ENCODE measurements around the gene TEAD1.

The TEAD1 gene

DNA sequence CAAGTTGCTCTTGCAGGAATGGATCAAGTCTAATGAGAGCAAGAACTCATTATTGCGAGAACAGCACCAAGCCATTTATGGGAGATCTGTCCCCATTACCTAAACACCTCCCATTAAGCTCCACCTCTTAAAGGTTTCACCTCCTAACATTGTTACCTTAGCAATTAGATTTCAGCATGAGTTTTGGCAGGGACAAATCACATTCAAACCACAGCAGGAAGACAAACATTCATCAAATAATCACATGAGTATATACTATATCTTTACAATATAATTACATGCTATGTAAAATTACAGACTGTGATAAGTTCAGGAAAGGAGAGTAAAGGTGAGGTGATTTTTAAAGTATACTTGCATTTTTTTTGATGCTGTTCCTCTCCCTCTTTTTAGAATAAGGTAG is 6.6 kb upstream of the TEAD1 start:
- no peak for DNase-seq

DNA sequence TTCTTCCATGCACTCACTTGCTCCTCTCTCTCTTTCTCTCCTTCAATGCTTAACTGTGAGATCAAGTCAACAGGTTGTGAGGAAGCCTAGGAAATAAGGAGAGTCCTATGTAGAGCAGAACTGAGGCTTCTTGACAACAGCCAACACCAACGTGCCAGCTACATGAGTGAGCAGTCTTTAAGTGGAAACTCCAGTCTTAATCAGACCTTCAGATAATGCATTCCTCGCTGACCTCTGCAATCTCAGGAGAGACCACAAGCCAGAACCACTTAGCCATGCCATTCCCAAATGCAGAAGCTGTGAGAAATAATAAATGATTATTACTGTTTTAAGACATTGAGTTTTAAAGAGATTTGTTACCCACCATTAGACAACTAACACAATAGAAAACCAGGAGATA is 6.1 kb upstream of the TEAD1 start:
- DNase-seq, result no peak

DNA sequence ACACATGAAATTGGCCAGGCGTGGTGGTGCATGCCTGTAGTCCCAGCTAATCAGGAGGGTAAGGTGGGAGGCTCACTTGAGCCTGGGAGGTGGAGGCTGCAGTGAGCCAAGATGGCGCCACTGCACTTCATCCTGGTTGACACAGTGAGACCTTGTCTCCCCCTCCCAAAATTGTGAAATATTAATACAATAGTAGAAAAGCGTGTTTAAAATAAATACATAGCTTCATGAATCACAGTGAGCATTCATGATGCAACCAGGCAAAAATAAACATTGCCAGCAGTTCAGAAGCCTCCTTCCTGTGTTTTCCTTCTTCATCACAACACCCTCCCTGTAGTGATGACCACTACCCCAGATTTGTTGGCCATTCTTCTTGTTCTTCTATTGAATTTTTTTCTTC is 4.3 kb upstream of the TEAD1 start:
- DNase-seq, result no peak

DNA sequence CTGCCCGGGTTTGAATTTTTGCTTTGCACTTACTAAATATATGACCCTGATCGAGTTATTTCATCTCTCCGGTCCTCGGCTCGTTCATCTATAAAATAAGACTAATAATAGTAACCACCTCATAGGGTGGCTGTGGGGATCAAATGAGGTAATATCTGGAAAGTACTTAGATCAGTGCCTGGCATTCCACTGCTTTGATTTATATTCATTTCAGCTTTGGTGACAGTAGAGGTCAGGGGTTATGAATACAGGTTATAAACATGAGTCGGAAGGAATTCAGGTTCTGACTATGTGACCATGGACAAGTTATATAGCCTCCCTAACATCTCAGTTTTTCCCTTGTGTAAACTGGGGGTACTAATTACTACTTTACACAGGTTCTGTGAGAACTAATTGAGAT is 2.9 kb upstream of the TEAD1 start:
- no peak for DNase-seq

DNA sequence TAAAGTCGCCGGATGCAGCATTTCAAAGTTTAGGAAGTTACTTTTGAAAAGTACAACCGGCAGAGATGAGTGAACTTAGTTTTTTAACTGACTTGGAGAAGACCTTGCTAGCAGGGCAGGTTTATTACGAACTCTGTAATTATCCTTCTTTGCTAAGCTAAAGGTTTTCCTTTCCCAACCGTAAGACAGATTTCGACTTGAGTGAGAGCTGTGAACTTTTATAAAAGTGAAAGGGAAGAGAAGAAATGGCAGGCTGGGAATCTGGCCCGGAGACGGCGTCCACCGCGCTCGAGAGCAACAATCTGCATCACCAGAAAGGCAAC is 659 bp upstream of the TEAD1 start:
- no peak for DNase-seq

DNA sequence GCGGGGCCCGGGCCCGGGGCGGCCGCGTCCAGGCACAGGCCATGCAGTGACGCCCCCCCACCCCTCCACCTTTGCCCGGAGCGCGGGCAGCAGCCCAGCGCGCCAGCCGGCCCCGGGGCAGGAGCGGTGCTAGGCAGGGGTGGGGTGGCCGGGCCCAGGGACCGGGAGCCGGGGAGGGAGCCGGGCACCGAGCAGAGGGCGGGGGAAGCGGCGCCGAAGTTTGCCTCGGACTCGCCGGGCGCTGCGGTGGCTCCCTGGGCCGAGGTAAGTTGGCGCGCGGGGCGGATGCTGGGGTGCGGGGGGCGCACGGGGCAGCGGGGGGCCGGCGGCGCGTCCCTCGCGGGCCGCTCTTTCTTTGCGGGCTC is 332 bp downstream of the TEAD1 start:
- no peak for DNase-seq

DNA sequence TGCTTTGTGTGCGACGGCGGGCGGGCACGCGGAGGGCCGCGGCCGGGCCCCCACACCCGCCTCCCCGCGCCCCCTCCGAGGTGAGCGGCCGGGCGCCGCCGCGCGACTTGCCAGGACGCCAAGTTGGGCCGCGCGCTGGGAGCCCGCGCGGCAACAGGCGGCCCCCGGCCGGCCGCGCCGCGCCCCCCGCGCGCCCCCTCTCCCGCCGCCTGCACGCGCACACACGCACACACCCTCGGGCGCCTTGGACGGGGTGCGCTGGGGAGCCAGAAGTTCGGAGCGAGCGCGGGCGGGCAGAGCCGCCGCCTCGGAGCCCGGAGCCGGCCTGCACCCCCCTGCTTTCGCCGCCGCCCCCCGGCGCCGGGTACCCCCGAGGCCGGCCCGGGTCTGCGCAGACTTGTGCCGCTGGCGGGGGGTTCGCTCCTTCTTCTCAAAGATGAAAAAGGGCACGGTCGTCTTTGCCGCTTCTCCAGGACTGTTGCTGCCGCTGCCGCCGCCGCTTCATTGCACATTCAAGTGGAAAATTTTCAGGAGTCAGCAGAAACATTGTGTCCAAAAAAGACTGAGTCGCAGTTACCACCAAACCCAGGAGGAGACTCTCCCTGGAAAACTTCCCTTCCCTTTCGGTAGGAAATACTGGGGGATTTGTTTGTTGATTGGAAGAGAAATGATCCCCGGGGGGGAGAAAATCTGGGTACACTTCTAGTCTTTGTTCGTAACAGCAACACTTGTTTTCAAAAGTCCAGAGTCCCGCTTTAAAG is 895 bp downstream of the TEAD1 start:
- DNase-seq, result no peak

DNA sequence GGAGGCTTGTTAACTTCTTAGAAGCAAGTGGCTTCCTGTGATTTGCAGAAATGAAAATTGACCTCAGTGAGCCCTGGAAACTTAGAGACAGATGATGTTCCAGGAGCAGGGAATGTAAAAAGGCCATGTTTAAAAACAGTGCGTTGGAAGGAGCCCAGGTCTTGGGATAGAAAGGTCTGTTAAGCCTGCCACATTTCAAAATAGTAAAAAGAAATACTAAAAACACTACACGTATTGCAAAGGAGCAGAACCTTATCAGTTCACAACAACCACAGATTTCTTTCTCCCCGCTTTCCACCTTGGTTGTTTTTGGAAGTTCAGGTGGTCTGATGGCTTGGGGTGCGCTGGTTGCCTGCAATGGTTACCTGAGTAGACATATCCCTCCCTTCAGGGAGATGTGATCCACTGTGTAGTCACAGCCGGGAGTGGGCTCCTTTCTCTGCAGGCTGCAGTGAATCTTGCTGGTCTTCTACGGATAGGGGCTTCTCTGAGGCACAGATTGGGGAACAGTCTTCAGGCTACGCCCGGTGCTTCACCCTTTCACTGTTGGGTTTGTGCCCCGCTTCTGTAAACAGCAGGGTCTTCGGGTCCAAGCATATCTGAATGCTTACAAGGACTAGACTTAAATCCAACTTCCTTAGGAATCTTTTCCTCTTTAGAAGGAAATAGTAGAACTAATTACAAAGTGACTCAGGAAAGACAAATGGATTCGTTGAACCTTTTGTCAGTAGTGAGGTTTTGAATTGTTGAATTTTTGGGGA is 1.9 kb downstream of the TEAD1 start:
- DNase-seq, result no peak

DNA sequence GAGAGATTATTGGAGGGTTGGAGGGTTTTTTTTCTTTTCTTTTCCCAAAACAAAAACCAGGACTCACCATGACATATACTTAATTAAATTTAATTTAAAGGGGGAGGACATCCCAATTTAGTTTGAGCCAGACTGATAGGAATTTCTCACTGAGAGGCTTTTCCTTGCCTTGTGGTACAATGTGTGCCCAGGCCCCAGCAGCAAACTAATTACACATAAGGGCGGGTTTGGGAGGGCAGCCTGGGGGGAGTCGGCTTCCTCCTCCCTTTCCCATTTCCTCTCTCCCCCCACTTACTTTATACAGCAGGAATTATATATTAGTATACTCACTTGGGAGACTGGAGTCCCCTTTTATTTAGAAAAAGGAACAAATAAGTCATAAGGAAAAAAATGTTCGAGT is 2.9 kb downstream of the TEAD1 start:
- DNase-seq, result no peak

DNA sequence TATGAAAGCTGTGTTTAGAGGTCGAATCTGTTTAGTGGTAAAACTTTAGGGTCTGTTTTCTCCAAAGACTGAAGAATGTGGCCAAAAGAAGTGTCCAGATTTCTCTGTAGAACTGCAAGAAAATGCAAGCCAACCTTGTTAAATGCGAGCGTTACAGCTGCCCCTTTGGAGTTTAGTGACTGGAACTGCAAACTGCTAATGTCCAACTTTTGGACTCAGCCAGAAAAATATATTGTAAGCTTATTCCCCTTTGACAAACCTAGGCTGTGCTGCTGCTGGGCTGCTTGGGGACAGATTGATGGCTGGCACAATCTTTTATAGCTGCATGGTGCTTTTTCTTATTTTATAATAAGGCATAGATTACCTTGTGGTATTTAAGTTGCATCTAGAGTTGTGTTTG is 3.9 kb downstream of the TEAD1 start:
- DNase-seq, result no peak

DNA sequence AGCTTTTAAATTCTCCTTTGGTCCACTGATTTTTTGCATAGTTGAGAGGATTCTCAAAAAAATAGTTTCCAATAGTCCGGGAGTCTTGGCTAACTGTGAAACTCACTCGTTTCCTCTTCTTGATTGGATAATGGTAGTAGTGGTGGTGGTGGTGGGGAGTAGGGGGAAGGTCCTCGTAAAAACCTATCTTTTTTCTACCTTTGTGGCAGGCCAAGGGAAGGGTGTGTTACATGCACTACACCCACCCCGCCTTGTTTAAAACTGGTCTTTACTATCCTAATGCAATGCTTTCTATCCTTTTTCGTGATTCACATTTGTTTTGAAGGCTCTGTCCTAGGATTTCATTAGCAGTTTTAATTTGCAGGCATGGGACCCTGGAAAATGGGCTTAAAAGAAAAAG is 4.8 kb downstream of the TEAD1 start:
- DNase-seq, result no peak

DNA sequence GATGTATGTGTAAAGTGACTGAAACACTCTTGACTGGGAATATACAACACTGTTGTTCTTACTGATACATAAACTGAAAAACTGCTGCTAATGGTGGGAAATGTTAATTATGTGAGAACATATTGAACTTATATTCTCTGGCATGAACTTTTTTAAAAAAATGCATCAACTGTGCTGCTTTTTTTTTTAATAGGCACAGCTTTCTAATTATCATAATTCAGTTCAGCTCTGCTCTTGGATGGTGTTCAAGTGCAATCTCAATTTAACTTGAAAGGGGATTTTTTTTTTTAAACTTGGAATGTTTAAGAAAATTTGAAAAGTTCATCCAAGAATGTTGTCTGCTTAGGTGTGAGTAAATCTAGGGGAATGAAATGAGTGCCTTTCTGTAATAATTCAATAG is 5.2 kb downstream of the TEAD1 start:
- DNase-seq, result no peak

DNA sequence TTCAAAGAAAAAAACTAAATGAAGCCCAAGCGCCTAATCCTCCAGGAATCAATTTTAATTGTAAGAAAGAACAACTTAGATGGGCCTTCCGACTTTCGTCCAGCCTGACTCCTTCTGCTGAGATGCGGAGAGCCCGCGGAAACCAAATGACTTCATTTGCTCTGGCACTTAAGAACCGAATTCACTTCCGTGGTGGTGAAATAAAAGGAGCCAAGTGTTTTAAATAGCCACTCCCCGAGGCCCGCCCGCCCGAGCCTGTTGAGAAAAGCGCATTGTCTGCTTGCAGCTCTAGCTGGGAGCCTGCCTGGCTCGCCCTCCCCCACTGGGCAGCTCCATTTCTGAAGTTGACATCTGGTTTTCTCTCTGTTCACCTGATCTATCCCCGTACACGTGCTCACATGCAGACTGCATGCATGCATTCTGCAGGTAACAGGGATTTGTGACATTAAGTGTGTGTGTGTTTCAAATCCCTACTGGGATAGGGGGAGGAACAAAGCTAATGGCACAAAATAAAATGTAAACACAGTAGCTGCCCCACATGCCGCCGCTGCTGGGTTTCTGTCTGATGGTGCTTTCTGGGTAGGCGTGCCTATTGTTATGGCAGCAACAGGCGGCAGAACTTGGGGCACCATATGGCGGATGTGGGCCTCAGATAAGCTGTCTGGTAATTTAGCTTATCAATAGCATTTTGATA is 6.2 kb downstream of the TEAD1 start:
- DNase-seq, result no peak

DNA sequence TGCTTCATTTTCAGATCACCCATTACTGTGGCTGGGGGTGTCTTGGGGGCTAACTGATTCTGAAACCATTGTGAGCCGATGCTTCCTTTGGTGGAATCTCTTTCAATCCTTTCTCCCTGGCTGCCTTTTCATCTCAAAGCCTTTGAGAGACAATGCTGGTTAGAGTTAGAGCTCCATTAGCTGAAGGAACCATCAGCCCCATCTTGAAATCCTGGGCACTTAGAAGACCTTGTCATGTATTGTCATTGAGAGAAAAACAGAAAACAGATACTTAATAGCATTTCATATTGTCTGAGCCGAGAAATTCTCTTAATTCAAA is 6.7 kb downstream of the TEAD1 start:
- DNase-seq, result no peak

DNA sequence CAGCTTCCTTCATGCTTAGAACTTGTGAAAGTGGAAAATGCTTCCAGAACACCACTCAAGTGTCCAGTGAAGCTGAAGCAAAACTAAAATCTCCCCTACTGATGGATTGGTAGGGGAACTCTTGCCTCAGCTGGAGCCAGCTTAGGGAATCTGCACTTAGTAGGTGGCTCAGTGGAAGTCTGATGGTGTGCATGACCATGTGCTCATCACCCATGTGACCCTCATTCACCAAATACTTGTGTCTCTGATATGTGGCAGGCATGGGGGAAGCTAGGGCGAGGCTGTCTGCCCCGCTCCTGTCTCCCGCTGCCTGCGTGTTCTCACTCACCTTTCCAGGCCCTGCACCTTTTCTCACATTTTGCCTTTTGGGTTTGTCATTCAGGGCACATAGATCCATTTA is 7.2 kb downstream of the TEAD1 start:
- DNase-seq, result no peak

DNA sequence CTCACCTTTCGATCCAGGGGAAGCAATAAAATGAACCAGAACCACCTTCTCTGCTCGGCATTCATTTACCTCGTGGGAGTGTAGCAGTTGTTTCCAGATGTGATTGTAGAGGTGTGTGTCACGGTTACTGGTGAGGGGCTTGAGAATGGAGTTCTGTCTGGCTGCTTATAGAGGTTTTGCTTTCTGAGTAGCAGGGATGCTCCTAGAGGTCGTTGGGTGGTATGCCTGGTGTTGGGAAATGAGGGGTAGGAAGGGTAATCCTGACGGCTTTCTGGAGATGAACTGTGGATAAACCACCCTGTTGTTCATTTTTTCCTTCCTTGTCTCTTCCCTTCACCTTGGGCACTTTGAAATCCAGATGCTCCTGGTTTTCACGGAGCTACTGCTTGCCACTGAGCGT is 8.1 kb downstream of the TEAD1 start:
- no peak for DNase-seq

DNA sequence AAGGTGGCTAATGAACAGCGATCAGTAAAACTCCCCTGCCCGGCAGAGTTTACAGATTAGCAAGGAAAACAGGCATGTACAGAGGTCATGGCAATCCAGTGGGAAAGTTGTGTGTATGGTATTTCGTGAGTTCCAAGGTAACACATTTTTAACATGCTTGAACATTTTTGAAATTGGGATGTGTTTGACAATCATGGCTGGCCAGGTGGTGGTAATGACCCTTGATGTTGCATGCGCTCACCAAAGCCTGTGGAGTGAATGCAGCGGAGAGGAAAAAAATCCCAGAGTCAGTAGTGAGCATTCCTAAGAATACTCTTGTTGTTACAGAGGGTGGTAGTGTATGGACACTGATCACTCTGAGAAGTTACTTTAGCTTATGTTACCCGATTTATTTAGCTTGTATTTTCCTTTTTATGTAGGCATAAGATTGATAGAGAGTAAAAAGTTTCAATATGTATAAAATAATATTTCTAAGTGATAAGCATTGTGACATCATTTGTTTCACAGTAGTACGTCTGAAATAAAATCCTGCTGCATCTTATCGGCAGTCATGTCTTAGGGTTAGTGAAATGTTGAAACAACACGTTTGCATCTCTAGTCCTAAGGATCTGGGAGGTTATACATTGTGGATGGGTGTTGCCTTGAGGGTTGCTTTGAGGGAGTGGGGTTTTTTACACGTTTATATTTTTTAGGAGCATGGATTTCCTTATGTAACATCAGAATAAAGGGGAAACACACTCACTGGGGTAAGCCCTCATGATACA is 8.7 kb downstream of the TEAD1 start:
- DNase-seq, result no peak

DNA sequence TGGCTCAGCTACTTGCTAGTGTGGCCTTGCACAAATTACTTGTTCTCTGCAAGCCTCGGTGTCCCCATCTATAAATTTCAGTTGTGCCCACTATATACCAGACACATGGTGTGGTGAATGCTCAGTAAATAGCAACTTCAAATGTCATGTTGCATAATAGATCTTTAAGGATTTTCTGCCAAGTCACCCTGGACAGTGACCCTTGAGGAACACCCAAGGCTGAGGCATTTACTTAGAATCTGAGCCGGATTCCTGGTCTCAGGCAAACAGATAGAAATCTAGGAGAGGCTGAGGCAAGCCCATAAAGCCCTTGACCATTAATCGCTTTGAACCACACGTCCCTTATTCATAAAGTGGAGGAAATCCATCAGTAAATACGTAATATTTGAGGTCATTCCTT is 9.7 kb downstream of the TEAD1 start:
- DNase-seq, result no peak

DNA sequence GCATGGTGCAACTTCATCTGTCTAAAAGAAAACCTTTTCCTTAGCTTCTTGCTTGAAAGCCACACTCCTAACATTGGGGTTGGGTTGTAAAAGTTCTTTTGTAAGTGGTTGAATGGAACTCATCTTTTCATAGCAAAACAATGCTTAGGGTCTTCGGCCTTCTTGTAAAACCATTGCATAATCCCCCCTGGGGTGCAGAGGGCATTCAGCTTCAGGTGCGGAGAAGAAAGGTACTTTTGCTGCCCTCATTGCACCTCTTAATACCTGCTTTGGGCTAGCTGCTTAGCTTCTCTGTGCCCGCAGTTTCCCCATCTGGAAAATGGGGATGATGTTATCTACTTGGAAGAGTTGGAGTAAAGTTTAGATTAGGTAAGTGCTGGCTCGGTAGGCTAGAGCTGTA is 10.1 kb downstream of the TEAD1 start:
- DNase-seq, result no peak

DNA sequence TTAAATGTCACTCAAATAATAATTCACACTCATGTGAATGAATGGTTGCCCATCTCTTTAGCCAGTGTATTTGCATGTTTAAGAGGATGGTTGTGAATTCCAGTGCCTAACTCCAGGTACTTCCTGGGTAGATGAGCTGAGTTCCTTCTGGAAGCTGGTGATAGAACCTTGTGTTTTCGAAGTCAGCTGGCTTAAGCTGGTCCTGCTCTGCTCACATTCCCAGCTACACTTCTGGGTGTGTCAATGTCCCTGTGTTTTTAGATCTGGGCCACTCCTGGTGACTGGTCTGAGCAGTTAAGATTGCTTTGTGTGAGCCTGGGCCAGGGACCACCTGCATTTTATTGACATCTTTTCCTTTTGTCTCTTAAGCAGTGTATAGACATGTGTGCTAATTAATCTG is 10.6 kb downstream of the TEAD1 start:
- no peak for DNase-seq

DNA sequence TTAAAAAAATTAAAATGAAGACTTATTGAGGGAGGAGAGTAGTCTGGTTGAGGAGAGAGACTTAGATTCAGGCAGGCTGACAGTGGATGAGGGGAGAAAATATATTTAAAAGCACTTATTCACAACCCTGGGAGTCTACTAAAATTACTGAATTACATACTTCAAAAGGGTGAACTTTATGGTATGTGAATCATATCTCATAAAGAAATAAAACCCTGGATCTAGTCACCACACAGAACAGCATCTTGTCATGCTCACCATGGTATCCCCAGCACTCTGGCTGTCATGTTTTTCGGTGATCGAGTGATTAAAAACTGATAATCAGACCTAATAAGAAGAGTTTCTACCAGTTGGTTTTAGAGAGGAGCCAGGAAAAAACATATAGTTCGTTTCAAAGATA is 11.0 kb downstream of the TEAD1 start:
- no peak for DNase-seq

DNA sequence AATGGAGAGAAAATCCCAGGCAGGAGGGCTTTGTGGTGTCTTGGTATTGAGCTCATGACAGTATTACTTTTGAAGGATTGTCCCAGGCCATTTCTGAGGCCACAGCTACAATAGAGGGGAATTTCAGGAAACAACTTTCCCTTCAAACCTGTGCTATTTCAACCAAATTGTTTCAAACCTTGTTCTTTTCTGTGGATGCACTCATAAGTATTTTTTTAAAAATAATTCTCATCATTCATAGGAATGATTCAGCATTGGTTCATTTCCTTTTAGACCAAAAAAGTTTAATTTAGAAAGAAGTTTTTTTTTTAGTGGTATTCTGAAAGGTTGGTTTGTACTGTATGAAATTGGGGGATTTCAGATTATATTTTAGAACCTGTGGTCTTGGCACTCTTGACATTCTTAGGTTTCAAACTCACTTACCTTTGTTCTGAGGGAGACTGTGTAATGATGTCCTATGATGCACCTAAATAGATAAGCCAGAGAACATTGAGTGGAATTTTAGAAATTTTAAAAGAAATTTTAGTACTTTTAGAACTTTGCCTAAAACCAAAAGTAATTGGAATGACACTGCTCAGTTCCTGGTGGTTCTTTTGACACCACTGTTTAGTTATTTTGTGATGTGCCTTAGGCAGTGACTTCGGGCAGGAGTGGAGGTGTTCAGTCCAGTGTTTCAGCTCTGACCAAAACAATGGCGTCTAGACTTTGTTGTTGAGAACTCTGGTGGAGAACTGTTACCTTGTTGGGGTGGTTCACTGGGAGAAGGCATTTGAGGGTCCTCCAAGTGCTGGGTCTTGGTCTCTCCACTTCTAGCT is 12.2 kb downstream of the TEAD1 start:
- no peak for DNase-seq

DNA sequence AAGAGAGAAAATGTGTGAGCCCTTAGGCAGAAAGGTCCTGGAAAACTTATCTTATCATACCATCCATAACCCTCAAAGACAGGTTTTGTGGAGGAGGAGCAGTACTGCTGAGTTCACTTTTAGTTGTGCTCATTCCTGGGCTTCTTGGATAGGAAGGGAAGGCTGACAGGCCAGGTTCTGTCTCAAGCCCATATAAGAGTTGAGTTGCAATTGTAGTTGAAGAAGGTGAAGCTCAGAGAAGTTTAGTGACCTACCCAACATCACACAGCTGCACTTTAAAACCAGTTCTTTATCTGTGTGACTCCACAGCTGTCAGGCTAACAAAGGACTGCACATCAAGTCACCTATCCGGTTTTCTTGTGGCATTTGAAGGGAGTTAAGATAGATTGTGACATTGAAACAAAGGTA is 13.0 kb downstream of the TEAD1 start:
- no peak for DNase-seq

Data from KG1 (cell line).